ENCODE measurements around the gene ABCC10.

GRCh38 chr6:43477235-43478007 is 50.1 kb downstream of the ABCC10 start, which contains the start of gene TJAP1:
- TF ChIP-seq CTCF (IDR thresholded peaks at IDR 0.05) (no peak), POLR2A (IDR thresholded peaks at IDR 0.05) (peak; percentile 71)

All from ovary (tissue), 3 donors.